SK-N-SH treated with all-trans-retinoic acid at 6 μM for 48 hours (cell line): Measurements from ENCODE around the gene USP48.

Experiments
- ATAC-seq: fragments of 200-7000 bp; cut with Tn5 transposase; 3 replicates; pipeline ENCODE4 v1.9.1; 2020; ENCODE audit warnings: mild to moderate bottlenecking, moderate library complexity
- ARNTL ChIP-seq: fragments of 450-650 bp; formaldehyde crosslinking; IDR thresholded peaks from 2 replicates; pipeline ENCODE4 v1.5.0; 2020; ENCODE audit warnings: low read depth, mild to moderate bottlenecking, moderate library complexity, borderline replicate concordance
- BACH2 ChIP-seq: fragments of 250-450 bp; sonication (Bioruptor Pico); IDR thresholded peaks from 2 replicates; pipeline ENCODE4 v1.9.0; 2021; ENCODE audit warnings: mild to moderate bottlenecking, borderline replicate concordance
- CREB5 ChIP-seq: fragments of 250-450 bp; sonication (Bioruptor Pico); IDR thresholded peaks from 2 replicates; pipeline ENCODE4 v1.5.1; 2020; ENCODE audit warnings: low read depth, mild to moderate bottlenecking, moderate library complexity
- CSDC2 ChIP-seq: fragments of 250-450 bp; sonication (Bioruptor Pico); IDR thresholded peaks from 2 replicates; pipeline ENCODE4 v1.5.0; 2020; ENCODE audit warnings: mild to moderate bottlenecking, moderate library complexity
- GLIS3 ChIP-seq: fragments of 250-450 bp; sonication (Bioruptor Pico); IDR thresholded peaks from 2 replicates; pipeline ENCODE4 v1.5.0; 2020; ENCODE audit warnings: mild to moderate bottlenecking, moderate library complexity
- ISL1 ChIP-seq: fragments of 250-450 bp; sonication (Bioruptor Pico); IDR thresholded peaks from 2 replicates; pipeline ENCODE4 v2.1.2; 2022; ENCODE audit warnings: mild to moderate bottlenecking, moderate library complexity
- OSR1 ChIP-seq: fragments of 250-450 bp; sonication (Bioruptor Pico); IDR thresholded peaks from 2 replicates; pipeline ENCODE4 v1.8.0; 2022; ENCODE audit warnings: moderate library complexity, mild to moderate bottlenecking, inconsistent platforms
- POU6F1 ChIP-seq: fragments of 250-450 bp; sonication (Bioruptor Pico); IDR thresholded peaks from 2 replicates; pipeline ENCODE4 v1.8.0; 2021; ENCODE audit warnings: low read depth, mild to moderate bottlenecking, moderate library complexity, borderline replicate concordance
- PPARA ChIP-seq: fragments of 250-450 bp; sonication (Bioruptor Pico); IDR thresholded peaks from 2 replicates; pipeline ENCODE4 v1.5.0; 2020; ENCODE audit warnings: mild to moderate bottlenecking, borderline replicate concordance
- RARB ChIP-seq: fragments of 250-450 bp; sonication (Bioruptor Pico); IDR thresholded peaks from 2 replicates; pipeline ENCODE4 v1.8.0; 2021; ENCODE audit warnings: mild to moderate bottlenecking, moderate library complexity
- SNAI2 ChIP-seq: fragments of 250-450 bp; sonication (Bioruptor Pico); IDR thresholded peaks from 2 replicates; pipeline ENCODE4 v1.5.0; 2020; ENCODE audit warnings: mild to moderate bottlenecking, moderate library complexity
- ZC3H10 ChIP-seq: fragments of 250-450 bp; sonication (Bioruptor Pico); IDR thresholded peaks from 2 replicates; pipeline ENCODE4 v1.5.1; 2021; ENCODE audit warnings: mild to moderate bottlenecking, moderate library complexity
- ZFP3 ChIP-seq: fragments of 250-450 bp; sonication (Bioruptor Pico); IDR thresholded peaks from 2 replicates; pipeline ENCODE4 v1.5.0; 2020; ENCODE audit warnings: mild to moderate bottlenecking, moderate library complexity
- ZNF565 ChIP-seq: fragments of 450-650 bp; formaldehyde crosslinking; conservative IDR thresholded peaks from 2 replicates; pipeline ENCODE4 v1.5.0; 2020; ENCODE audit warnings: low read depth, mild to moderate bottlenecking, moderate library complexity
- ZNF70 ChIP-seq: fragments of 450-650 bp; formaldehyde crosslinking; IDR thresholded peaks from 2 replicates; pipeline ENCODE4 v1.5.0; 2020; ENCODE audit warnings: mild to moderate bottlenecking, moderate library complexity
- ZNF8 ChIP-seq: fragments of 450-650 bp; formaldehyde crosslinking; IDR thresholded peaks from 2 replicates; pipeline ENCODE4 v1.5.0; 2020; ENCODE audit warnings: mild to moderate bottlenecking, moderate library complexity
- TF ChIP-seq, protein P1 (sequence below): fragments of 250-450 bp; sonication (Bioruptor Pico); IDR thresholded peaks from 2 replicates; pipeline ENCODE4 v1.5.0; 2020; ENCODE audit warnings: mild to moderate bottlenecking, moderate library complexity
- TF ChIP-seq, protein P2 (sequence below): fragments of 250-450 bp; sonication (Bioruptor Pico); IDR thresholded peaks from 2 replicates; pipeline ENCODE4 v1.5.1; 2021; ENCODE audit warnings: mild to moderate bottlenecking, moderate library complexity

USP48 gene

GRCh38 chr1:21764615-21765423 lies 18.1 kb downstream of the USP48 start:
- ATAC-seq: peak; percentile 97
- TF ChIP-seq ISL1 (CRISPR knock-in tag): peak; percentile 97
- no peak for TF ChIP-seq ZNF70 (CRISPR knock-in tag)
- peak; percentile 69; the same call in 1 of the 2 replicates for TF ChIP-seq CSDC2 (CRISPR knock-in tag)
- TF ChIP-seq POU6F1 (CRISPR knock-in tag): peak; percentile 62; the same call in 1 of the 2 replicates
- no peak for TF ChIP-seq ZNF565 (CRISPR knock-in tag)
- TF ChIP-seq, protein P1, sequence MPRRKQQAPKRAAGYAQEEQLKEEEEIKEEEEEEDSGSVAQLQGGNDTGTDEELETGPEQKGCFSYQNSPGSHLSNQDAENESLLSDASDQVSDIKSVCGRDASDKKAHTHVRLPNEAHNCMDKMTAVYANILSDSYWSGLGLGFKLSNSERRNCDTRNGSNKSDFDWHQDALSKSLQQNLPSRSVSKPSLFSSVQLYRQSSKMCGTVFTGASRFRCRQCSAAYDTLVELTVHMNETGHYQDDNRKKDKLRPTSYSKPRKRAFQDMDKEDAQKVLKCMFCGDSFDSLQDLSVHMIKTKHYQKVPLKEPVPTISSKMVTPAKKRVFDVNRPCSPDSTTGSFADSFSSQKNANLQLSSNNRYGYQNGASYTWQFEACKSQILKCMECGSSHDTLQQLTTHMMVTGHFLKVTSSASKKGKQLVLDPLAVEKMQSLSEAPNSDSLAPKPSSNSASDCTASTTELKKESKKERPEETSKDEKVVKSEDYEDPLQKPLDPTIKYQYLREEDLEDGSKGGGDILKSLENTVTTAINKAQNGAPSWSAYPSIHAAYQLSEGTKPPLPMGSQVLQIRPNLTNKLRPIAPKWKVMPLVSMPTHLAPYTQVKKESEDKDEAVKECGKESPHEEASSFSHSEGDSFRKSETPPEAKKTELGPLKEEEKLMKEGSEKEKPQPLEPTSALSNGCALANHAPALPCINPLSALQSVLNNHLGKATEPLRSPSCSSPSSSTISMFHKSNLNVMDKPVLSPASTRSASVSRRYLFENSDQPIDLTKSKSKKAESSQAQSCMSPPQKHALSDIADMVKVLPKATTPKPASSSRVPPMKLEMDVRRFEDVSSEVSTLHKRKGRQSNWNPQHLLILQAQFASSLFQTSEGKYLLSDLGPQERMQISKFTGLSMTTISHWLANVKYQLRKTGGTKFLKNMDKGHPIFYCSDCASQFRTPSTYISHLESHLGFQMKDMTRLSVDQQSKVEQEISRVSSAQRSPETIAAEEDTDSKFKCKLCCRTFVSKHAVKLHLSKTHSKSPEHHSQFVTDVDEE (CRISPR knock-in tag): no peak
- TF ChIP-seq ARNTL (CRISPR knock-in tag): no peak
- no peak for TF ChIP-seq ZC3H10
- TF ChIP-seq GLIS3: no peak
- TF ChIP-seq CREB5 (CRISPR knock-in tag): peak; percentile 85; the same call in 1 of the 2 replicates
- no peak for TF ChIP-seq BACH2
- TF ChIP-seq OSR1 (CRISPR knock-in tag): no peak
- TF ChIP-seq ZFP3 (CRISPR knock-in tag): no peak
- peak; percentile 71; the same call in 1 of the 2 replicates for TF ChIP-seq SNAI2 (CRISPR knock-in tag)

- no peak for ATAC-seq
- TF ChIP-seq PPARA (CRISPR knock-in tag) (no peak), ZC3H10 (no peak), GLIS3 (no peak), CREB5 (CRISPR knock-in tag) (no peak), RARB (CRISPR knock-in tag) (no peak), SNAI2 (CRISPR knock-in tag) (no peak), ZNF565 (CRISPR knock-in tag) (no peak), BACH2 (no peak), CSDC2 (CRISPR knock-in tag) (no peak), ZNF8 (CRISPR knock-in tag) (no peak)
- TF ChIP-seq, protein P1 (CRISPR knock-in tag): no peak
- TF ChIP-seq, protein P2, sequence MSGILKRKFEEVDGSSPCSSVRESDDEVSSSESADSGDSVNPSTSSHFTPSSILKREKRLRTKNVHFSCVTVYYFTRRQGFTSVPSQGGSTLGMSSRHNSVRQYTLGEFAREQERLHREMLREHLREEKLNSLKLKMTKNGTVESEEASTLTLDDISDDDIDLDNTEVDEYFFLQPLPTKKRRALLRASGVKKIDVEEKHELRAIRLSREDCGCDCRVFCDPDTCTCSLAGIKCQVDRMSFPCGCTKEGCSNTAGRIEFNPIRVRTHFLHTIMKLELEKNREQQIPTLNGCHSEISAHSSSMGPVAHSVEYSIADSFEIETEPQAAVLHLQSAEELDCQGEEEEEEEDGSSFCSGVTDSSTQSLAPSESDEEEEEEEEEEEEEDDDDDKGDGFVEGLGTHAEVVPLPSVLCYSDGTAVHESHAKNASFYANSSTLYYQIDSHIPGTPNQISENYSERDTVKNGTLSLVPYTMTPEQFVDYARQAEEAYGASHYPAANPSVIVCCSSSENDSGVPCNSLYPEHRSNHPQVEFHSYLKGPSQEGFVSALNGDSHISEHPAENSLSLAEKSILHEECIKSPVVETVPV (CRISPR knock-in tag): no peak
Observed at GRCh38 chr1:21763694-21764419, 19.1 kb downstream of the USP48 start.
